GM19238 (cell line): ENCODE results near the gene HBB.

Source experiments
- DNase-seq: peaks from one replicate; pipeline ENCODE4 v3.0.0; 2011; ENCODE audit warnings: low spot score; ENCODE audit not compliant: insufficient read length

Gene HBB

DNA sequence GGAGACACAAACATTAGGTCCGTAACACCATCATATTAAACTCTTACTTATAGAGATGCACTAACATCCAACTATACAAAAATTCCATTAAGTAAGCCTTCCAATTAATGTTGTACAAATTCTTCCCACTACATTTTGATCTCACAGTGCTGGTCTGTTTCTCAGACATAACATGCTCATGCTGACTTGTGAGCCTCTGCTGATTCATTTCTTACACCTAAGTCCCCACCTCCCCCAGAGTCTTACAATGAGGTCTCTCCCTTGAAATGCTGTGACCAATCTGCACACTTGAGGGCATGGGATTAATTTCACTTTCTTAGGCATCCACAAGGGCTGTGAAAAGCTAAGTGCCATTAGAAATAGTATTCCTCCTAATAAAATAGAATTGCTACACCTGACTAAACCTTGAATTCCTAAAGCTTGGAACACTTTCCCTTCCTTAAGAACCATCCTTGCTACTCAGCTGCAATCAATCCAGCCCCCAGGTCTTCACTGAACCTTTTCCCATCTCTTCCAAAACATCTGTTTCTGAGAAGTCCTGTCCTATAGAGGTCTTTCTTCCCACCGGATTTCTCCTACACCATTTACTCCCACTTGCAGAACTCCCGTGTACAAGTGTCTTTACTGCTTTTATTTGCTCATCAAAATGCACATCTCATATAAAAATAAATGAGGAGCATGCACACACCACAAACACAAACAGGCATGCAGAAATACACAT is 20.8 kb upstream of the HBB start:
- DNase-seq = no peak

DNA sequence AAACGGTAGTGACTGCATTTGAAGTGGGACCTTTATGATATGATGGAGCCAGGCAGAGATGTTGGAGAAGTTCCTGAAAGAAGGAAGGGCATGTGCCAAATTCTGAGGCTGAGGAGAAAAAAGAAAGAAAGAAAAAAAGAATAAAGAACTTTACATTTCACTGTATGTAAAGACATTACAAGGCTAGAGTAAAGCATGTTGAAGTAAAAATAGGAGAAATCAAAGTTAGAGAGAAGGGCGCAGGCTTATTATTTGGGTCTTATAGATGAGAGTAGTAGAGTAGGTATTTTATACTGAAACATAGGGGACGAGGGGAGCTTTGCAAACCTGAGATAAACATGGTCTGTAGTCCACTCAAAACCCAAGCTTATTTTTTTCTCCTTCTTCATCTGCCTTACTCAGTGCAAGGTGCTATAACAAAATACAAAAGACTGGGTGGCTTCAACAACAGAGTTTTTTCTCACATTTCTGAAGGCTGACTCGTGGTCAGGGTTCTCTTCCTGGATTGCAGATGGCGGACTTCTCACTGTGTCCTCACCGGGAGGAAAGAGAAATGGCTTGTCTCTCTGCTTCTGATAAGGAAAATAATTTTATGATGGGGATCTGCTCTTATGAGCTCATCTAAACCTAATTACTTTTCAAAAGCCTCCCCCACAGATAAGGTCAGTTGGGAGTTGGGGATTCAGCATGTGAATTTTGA is 20.1 kb upstream of the HBB start:
- no peak for DNase-seq

- no peak for DNase-seq
Measured at GRCh38 chr11:5245155-5245554, 18.3 kb upstream of the HBB start.

DNA sequence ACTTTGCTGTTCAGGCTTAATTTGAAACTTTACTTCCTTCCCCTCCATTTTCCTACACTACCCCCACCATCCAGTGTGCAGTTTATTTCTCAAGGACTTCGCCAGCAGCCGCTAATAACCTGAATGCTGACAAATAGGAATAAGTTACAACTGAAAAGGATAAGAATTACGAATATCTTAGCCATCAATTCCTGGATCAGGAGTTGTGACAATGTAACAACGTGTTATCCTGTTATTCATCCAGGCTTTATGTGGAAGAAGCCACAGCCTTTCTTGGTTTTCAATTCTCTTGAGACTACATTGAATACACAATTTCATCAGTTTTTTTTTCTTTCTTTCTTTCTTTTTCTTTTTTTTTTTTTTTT is 16.9 kb upstream of the HBB start:
- DNase-seq = no peak

DNA sequence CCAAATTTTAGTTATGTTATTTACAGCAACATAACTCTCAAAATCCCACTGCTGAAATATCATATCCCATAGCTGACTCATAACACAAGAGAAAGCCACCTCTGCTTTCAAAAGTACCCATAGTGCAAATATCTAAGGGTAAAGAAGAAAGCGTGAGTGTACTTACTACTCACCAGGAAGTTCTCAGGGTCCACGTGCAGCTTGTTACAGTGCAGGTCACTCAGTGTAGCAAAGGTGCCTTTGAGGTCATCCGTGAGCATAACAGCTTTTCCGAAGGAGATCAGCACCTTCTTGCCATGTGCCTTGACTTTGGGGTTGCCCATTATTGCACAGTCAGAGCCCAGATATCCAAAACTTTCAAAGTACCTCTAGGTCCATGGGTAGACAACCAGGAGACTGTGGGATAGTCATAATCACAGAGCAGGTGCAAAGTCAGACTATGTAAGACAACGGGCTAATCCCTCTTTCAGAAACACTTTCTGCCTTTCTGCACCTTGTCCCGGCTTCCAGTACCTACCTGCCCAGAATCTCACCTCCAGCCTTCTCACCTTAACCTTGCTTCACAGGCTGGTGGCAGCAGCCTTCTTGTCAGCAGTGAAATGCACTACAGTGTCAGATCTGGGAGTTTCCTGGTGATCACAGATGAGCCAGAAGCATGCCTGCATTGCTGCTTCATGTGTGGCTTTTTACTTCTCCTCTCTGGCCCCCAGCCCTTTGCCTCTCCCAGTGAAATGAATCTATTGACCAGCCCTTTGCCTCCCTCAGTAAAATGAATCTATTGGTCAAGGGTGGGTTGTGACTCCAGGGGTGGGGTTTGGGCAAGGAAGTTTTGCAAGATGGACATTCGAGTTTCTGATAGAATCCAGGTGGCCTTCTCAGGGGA is 16.3 kb upstream of the HBB start:
- DNase-seq = no peak

DNA sequence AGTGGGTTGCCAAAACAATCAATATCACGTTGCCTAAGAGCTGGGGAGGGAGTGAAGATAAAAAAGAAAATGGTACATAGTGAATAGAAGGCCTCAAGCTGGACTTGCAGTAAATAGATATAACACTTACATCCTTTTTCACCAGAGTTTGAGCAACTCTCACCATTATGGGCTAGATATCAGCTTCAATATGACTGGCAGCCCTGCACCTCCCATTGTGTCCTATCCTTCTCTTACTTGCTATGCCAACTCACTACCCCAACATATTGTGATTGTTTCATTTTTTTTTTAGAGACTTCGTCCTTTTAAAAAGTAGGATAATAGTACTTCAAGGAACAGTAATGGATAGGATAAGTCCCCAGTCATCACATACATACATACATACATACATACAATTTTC is 15.3 kb upstream of the HBB start:
- no peak for DNase-seq

- no peak for DNase-seq
Measured at GRCh38 chr11:5241458-5241857, 14.6 kb upstream of the HBB start.

- DNase-seq = no peak
Measured at GRCh38 chr11:5240458-5240857, 13.6 kb upstream of the HBB start.

GRCh38 chr11:5240056-5240455 is 13.2 kb upstream of the HBB start:
- DNase-seq = no peak

- no peak for DNase-seq
Measured at GRCh38 chr11:5239046-5239445, 12.2 kb upstream of the HBB start.

DNA sequence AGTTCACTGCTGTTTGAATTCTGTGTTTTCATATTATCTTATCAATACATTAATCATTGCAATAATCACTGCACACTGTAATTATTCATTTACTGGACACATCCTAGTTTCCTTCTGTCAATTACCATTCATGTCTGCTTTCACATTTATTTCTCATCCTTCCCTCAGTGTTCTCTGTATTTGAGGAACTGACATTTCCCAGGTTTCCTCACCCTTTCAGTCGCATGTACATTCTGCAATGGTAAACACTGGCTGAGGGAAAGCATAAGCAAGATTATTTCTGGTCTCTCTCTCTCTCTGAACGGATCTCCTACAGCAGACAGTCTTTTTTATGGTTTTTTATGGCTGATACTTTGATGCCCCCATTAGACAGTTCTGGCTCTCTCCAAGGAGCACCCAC is 11.6 kb upstream of the HBB start:
- DNase-seq = no peak

GRCh38 chr11:5237420-5237819 is 10.5 kb upstream of the HBB start:
- DNase-seq = no peak

DNA sequence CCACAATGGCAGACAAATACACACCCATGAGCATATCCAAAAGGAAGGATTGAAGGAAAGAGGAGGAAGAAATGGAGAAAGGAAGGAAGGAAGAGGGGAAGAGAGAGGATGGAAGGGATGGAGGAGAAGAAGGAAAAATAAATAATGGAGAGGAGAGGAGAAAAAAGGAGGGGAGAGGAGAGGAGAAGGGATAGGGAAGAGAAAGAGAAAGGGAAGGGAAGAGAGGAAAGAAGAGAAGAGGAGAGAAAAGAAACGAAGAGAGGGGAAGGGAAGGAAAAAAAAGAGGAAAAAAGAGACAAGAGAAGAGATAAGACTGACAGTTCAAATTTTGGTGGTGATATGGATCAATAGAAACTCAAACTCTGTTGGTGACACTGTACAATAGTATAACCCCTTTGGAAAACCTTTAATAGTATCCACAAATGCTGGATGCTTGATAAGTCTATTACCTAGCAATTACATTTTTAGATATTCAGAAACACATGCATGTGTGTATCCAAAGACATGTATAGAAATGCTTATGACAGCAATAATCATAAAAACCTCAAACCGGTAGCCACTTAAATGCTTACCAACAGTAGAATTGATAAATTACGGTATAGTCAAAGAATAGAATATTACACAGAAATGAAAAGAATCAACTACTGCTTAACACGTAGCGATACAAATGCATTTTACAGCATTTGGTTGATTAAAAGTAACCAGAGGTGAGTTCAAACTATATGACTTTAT is 8.7 kb upstream of the HBB start:
- DNase-seq = no peak

DNA sequence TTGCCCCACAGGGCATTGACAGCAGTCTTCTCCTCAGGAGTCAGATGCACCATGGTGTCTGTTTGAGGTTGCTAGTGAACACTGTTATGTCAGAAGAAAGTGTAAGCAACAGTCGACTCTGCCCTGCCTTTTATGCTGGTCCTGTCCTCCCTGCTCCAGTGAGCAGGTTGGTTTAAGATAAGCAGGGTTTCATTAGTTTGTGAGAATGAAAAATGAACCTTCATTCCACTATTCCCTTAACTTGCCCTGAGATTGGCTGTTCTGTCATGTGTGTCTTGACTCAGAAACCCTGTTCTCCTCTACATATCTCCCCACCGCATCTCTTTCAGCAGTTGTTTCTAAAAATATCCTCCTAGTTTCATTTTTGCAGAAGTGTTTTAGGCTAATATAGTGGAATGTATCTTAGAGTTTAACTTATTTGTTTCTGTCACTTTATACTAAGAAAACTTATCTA is 7.5 kb upstream of the HBB start, which contains the start of gene HBD:
Gene HBD (minus strand): TSS at position 103 of the 454 bp plus-strand sequence. CDS start 50 bp downstream, at position 53.
- peak; percentile 7 for DNase-seq

DNA sequence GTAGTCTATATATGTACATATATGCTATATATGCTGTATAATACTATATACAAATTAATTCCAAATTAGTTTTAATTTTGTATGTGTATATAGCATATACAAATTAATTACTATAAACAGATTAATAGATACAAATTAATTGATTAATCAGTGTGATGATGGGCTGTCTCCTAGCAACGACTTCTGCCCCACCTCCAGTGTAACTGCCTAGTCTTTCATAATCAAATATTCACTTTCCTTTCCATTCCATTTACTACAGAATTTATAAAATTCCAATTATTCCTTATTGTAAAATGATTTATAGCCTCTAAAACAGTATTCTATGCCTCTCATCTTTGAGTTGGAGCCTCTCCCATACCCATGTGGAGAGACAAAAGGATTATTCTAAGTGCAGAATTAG is 6.4 kb upstream of the HBB start:
- no peak for DNase-seq

GRCh38 chr11:5232821-5233220 is 6.0 kb upstream of the HBB start:
- DNase-seq = no peak

GRCh38 chr11:5232176-5232575 is 5.3 kb upstream of the HBB start:
- no peak for DNase-seq

GRCh38 chr11:5231111-5231510 is 4.2 kb upstream of the HBB start:
- DNase-seq = no peak

DNA sequence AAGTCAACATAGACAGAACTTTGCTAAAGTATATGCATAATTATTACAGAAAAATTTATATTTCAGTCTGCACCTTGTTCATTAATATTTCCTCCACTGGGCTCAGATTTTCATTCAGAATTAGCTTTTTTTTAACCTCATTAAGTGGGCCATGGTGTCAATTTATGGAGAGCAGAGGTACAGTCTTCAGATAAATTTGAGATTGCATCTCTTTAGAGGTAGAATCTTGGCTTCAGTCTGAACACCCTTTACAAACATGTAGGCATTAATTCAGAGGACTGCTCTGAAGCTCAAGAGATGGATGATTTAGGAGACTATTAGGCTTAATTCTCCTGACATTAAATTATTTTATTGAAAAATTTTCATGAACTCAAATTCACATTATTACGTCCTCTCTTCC is 3.4 kb upstream of the HBB start:
- DNase-seq = no peak

DNA sequence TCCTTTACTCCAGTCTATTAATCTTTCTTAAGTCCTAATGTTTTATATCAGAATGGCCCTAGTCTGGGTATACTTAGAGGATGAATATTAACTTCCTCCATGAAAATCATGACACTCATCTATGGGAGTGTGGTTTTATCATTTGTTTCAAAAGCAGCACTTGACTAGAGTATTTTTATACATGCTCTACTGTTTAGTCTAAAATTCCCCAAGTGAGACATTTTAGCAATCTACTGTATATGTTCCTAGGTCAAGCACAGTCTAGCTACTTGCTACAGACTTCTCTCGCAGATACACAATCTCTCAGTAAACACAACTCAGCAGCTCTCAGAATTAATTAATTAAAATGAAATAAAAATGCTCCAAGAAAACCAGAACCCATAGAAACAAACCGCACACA is 2.9 kb upstream of the HBB start:
- DNase-seq = no peak

DNA sequence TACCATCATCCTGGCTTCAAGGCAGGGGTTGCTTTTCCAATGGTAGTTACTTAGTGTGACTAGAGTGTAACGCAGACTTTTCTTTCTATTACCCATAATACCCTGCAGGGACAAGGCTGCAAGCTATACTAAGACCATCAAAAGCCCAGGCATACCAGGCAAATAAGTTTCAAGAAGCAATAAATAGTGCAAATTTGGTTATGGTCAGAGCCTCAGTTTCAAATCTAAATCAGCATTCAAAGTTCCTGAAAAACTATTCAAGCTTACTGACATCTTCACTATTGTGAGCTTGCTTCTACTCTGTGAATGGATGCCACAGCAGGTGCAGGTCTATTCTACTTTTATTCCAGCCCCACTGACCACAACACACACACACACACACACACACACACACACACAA is 2.5 kb upstream of the HBB start:
- DNase-seq = no peak
